Measurements from ENCODE around the gene DDX20.
"Not testable (repeated sequence)": the region's sequence is repeated elsewhere in the genome, so short reads cannot be mapped to it uniquely, and the experiment has no call there.

Gene DDX20

DNA sequence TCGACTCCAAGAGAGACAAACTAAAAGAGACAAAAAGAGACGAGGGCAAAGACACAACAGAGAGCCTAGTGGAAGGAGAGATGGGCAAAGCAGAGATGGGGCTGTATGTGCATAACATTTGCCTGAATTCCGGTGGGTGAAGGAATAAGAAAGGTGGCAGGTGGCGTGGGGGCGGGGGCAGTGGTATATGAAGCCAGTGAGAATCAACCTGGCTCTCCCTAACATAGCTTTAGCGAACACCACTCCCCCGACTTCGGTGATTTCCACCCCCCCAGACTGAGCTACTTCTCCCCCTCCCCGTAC lies 17.6 kb upstream of the DDX20 start:
- DNase-seq (ENCODE audit: low spot score): no peak
- TF ChIP-seq, protein P1, sequence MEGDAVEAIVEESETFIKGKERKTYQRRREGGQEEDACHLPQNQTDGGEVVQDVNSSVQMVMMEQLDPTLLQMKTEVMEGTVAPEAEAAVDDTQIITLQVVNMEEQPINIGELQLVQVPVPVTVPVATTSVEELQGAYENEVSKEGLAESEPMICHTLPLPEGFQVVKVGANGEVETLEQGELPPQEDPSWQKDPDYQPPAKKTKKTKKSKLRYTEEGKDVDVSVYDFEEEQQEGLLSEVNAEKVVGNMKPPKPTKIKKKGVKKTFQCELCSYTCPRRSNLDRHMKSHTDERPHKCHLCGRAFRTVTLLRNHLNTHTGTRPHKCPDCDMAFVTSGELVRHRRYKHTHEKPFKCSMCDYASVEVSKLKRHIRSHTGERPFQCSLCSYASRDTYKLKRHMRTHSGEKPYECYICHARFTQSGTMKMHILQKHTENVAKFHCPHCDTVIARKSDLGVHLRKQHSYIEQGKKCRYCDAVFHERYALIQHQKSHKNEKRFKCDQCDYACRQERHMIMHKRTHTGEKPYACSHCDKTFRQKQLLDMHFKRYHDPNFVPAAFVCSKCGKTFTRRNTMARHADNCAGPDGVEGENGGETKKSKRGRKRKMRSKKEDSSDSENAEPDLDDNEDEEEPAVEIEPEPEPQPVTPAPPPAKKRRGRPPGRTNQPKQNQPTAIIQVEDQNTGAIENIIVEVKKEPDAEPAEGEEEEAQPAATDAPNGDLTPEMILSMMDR (IDR thresholded peaks at IDR 0.05; ENCODE audit: extremely low read depth, missing control alignments): no peak

- DNase-seq (ENCODE audit: low spot score): peak; percentile 75
- TF ChIP-seq, protein P1 (IDR thresholded peaks at IDR 0.05; ENCODE audit: extremely low read depth, missing control alignments): no peak
Observed at GRCh38 chr1:111738436-111739193, 17.1 kb upstream of the DDX20 start.

DNA sequence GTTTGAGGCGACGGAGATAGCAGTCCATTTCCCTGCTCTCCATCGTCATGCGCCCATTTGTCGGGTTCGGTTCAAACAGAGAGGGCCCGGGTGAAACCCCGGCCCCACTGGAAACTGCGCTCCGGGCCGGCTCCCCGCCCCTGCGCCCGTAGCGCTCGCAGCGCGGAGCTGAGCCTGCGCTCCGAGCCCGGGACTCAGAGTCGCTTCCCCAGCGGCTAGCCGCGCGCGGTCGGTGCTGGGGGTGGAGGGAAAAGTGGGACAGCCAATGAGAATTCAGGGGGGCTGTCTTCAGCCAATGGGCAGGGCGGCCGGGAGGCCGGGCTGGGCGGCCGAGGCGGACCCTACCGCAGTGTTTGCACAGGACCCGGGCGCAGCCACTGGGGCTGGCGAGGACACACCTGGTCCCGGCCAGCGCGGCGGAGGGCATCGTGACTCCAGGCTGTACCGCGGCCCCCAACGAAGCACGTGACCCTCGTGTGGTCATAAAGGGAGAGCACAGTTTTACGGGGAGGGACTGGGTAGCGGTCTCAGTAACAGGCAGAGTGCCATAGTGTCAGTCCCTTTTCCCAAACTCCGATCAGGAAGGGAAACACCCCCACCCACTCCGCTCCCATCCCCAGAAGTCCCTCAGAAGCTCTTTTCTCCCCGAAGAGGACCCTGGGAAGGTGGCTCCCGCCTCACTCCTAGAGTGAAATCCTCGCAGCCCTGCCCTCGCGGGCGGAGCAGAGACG lies 16.3 kb upstream of the DDX20 start, which contains the start of gene INKA2:
Gene INKA2, minus strand, starts transcription at position 202 of the 731 bp plus-strand sequence. Its CDS starts 153 bp downstream, at position 49.
- DNase-seq (ENCODE audit: low spot score): peak; percentile 96
- TF ChIP-seq, protein P1 (IDR thresholded peaks at IDR 0.05; ENCODE audit: extremely low read depth, missing control alignments): no peak

DNA sequence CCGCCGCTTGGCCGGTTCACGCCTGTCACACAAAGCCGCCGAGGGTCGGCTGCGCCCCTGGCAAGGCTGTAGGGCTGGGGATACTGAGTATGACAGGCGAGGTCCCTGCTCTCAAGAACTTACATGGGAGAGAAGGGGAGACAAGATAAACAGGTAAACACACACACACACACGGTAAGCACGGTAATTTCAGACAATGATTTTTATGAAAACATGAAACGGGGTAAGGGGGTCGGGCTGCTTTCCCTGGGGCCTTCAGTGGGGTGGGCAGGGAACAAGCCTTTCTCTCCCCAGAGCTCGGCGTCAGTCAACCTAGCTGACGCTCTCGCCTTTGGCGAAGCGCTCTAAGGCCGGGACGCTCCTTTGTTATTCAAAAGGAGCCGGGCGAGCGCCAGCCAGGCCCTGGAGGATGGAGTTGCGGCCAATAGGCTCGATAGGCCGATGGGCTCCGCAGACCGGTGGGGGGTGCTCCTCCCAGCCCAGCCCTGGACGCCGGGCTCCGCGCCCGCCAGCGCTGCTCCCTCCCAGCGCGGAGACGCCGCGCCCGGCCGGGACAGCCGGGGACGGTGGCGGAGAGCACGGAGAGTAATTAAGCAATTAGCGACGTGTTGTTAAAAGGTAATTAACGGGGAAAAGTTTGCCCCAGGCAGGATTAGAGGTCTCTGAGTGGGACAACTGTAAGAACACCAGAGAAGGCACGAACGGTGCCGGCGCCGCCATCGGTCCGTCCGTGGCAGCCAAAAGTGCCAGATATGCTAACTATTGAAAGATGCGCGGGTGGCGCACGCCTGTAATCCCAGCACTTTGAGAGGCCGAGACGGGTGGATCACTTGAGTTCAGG lies 15.6 kb upstream of the DDX20 start:
- peak; percentile 46 for DNase-seq (ENCODE audit: low spot score)
- TF ChIP-seq, protein P1 (IDR thresholded peaks at IDR 0.05; ENCODE audit: extremely low read depth, missing control alignments): no peak

DNA sequence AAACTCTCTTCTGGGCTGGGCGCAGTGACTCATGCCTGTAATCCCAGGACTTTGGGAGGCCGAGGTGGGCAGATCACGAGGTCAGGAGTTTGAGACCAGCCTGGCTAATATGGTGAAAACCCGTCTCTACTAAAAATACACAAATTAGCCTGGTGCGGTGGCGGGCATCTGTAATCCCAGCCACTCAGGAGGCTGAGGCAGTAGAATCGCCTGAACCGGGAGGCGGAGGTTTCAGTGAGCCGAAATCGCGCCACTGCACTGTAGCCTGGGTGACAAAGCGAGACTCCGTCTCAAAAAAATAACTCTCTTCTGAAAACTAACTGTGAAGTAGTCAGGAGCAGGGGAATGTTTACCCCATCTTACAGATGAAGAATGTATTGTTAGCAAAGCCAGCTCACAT lies 13.4 kb upstream of the DDX20 start:
- not testable (repeated sequence) for DNase-seq (ENCODE audit: low spot score)

- TF ChIP-seq, protein P1 (IDR thresholded peaks at IDR 0.05; ENCODE audit: extremely low read depth, missing control alignments): no peak
- DNase-seq (ENCODE audit: low spot score): no peak
Observed at GRCh38 chr1:111742938-111743549, 12.7 kb upstream of the DDX20 start.

- TF ChIP-seq, protein P1 (IDR thresholded peaks at IDR 0.05; ENCODE audit: extremely low read depth, missing control alignments): no peak
- DNase-seq (ENCODE audit: low spot score): no peak
Observed at GRCh38 chr1:111743679-111744101, 12.0 kb upstream of the DDX20 start.

All from GM20000 (cell line).